ENCODE results near the gene ASXL2.

- TF ChIP-seq CTCF (IDR thresholded peaks at IDR 0.05) (no peak), POLR2A (IDR thresholded peaks at IDR 0.05) (no peak)
These were observed 21.9 kb downstream of the ASXL2 start for GRCh38 chr2:25856377-25856776.
